Sigmoid colon (tissue), 7 donors: ENCODE measurements around the gene KLF16. TPM values are rescaled to one million over a fixed set of nuclear protein-coding genes. Genes with fewer than 3 reads are reported as not detected.

Source experiments
- DNase-seq: peaks from one replicate; pipeline ENCODE4 v3.0.0-alpha.2; 2019
- H3K27ac ChIP-seq, 4 donors: fragments of 200-600 bp; sonication (generic); one replicate each; pipeline ENCODE4 v1.5.1; 2016 to 2019; ENCODE audit warnings: mild to moderate bottlenecking in 1 of 4
- H3K27me3 ChIP-seq, 3 donors: fragments of 200-600 bp; sonication (generic); one replicate each; pipeline ENCODE4 v1.5.1; 2019; ENCODE audit warnings: mild to moderate bottlenecking in 1 of 3
- H3K36me3 ChIP-seq, 4 donors: fragments of 200-600 bp; sonication (generic); one replicate each; pipeline ENCODE4 v1.5.1; 2016 to 2019
- H3K4me1 ChIP-seq, 4 donors: fragments of 200-600 bp; sonication (generic); one replicate each; pipeline ENCODE4 v1.5.1; 2017 to 2019
- H3K4me3 ChIP-seq, 4 donors: fragments of 200-600 bp; sonication (generic); one replicate each; pipeline ENCODE4 v1.5.1; 2017 to 2019; ENCODE audit warnings: mild to moderate bottlenecking in 2 of 4, moderate library complexity in 1 of 4
- H3K9me3 ChIP-seq, 4 donors: fragments of 200-600 bp in 3 of 4; sonication (generic) in 3 of 4; one replicate each; pipeline versions ENCODE4 v1.5.1 to v1.6.1; 2013 to 2019
- EP300 ChIP-seq, 4 donors: sonication (generic); formaldehyde crosslinking; IDR thresholded peaks; one replicate each; pipeline ENCODE4 v1.6.1; 2017; ENCODE audit warnings: antibody characterized with exemption in 4 of 4
- POLR2A ChIP-seq, 2 donors: fragments of 450-650 bp; IDR thresholded peaks; one replicate each; pipeline ENCODE4 v1.6.1; 2016; ENCODE audit warnings: antibody characterized with exemption in 2 of 2, mild to moderate bottlenecking in 2 of 2, moderate library complexity in 2 of 2
- POLR2AphosphoS5 ChIP-seq, 4 donors: sonication (generic); formaldehyde crosslinking; IDR thresholded peaks; one replicate each; pipeline ENCODE4 v1.6.1; 2017; ENCODE audit warnings: antibody characterized with exemption in 4 of 4
- WGBS, 2 donors: extraction: QIAGEN DNeasy Blood & Tissue Kit; methylation state at CpG; one replicate each; pipeline ENCODE4 v1.1.7; 2013; 5-methylcytosine and 5-hydroxymethylcytosine counted together
- intact Hi-C: fragments of 100-400 bp; cut with DNase I; formaldehyde crosslinking; loops from one replicate; pipeline ENCODE4 v1.15.1; 2023
- polyA plus RNA-seq, 3 donors: library from polyadenylated mRNA; stranded (reverse); fragments of 200-250 nt; gene quantifications; one replicate each; pipeline ENCODE4 v1.2.3, GENCODE V29; 2013
- total RNA-seq, 4 donors: library from RNA; depleted of rRNA; stranded (reverse); fragments of >200 nt; gene quantifications; one replicate each; pipeline ENCODE4 v1.1.0, GENCODE V29; 2016
- TF ChIP-seq, protein P1 (sequence below), 4 experiments: fragments of 450-650 bp in 3 of 4; fragments of 200-600 bp in 1 of 4; IDR thresholded peaks; one replicate each; pipeline ENCODE4 v1.5.1; 2016 to 2019; ENCODE audit warnings: antibody characterized with exemption in 4 of 4, mild to moderate bottlenecking in 3 of 4, moderate library complexity in 2 of 4
- donor health status: healthy with polysubstance abuse.
- donor health status: Bipolar disorder and iron deficiency.
- donor health status: healthy.

KLF16 gene
- total and polyA plus RNA-seq, 7 donors, result 2.1 to 20.5 (median 8.4) TPM

DNA sequence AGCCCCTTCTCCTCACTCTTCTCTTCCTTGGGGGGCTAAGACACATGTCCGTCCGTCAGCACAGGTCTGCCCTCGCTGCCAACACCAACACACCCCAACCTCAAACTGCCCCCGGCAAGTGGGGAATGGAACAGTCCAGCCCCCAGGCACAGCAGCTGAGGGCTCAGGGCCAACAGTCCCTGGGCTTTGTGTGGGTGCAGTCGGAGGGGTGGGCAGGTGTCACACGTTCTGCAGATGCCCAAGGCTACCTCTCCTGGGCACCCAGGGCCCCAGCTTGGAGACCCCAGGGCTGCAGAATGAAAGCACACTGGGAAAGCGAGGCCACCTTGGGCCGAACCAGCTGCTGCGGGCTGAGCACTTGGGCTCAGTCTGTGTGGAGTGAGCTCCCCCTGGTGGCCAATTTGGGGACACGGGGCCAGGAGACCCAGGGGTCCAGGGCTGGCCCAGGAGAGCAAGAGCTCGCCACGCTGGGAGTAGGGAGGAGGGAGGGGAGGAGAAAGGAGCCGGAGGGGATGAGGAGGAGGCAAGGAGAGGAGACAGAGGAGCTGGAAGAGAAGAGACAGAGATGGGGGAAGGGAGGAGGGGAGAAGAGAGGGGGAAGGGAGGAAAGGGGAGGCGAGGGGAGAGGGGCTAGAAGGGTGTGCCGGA is 37.3 kb downstream of the KLF16 start:
- Histone ChIP-seq H3K9me3 (no peaks in the 10 kb centered on the region), H3K4me3 (no peak overlapping the region), H3K27me3 (no peaks in the 10 kb centered on the region), H3K27ac (no peak overlapping the region), H3K36me3 (peaks cover 20 to 70% (median 35%) of the 10 kb centered on the region in 4 donors), H3K4me1 (peaks cover 0 to 29% (median 20%) of the 10 kb centered on the region in 4 donors)
- DNase-seq, result peak; percentile 88
- intact Hi-C loops, result loop anchor here (1.0 to 2.0 kb wide), 2 partner anchors 37 to 59 kb away; no protein-coding TSS in a partner anchor
- WGBS, 2 donors, result 45 to 47% methylated on average over 15 of the region's 15 CpGs
- TF ChIP-seq, protein P1, sequence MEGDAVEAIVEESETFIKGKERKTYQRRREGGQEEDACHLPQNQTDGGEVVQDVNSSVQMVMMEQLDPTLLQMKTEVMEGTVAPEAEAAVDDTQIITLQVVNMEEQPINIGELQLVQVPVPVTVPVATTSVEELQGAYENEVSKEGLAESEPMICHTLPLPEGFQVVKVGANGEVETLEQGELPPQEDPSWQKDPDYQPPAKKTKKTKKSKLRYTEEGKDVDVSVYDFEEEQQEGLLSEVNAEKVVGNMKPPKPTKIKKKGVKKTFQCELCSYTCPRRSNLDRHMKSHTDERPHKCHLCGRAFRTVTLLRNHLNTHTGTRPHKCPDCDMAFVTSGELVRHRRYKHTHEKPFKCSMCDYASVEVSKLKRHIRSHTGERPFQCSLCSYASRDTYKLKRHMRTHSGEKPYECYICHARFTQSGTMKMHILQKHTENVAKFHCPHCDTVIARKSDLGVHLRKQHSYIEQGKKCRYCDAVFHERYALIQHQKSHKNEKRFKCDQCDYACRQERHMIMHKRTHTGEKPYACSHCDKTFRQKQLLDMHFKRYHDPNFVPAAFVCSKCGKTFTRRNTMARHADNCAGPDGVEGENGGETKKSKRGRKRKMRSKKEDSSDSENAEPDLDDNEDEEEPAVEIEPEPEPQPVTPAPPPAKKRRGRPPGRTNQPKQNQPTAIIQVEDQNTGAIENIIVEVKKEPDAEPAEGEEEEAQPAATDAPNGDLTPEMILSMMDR (IDR thresholded peaks at IDR 0.05), result peak; percentile 84 to 94 (median 88)
- TF ChIP-seq POLR2A (IDR thresholded peaks at IDR 0.05) (no peak), POLR2AphosphoS5 (IDR thresholded peaks at IDR 0.05) (no peak), EP300 (IDR thresholded peaks at IDR 0.05) (no peak)

DNA sequence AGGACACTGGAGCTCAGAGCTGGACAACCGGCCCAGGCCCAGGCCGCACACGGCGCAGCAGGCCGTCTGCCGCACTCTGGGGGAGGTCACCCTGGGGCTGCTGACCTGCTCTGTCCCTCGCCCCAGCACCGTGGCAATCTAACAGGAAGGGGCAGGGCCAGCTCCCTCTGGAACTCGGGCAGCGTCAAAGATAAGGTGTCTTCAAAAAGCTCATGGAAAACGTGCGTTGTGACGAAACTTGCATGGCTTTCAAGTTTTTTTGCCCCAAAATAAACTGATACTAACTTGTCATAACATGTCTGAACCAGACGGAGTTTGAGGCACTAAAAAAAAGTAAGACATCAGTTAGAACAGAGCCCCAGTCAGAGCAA is 39.1 kb downstream of the KLF16 start:
- TF ChIP-seq POLR2AphosphoS5 (IDR thresholded peaks at IDR 0.05) (no peak), EP300 (IDR thresholded peaks at IDR 0.05) (no peak), POLR2A (IDR thresholded peaks at IDR 0.05) (no peak)
- TF ChIP-seq, protein P1 (IDR thresholded peaks at IDR 0.05), result no peak
- DNase-seq, result no peak
- Histone ChIP-seq H3K27ac (no peak overlapping the region), H3K4me3 (no peak overlapping the region), H3K36me3 (peaks cover 30 to 88% (median 47%) of the 10 kb centered on the region in 4 donors), H3K4me1 (peaks cover 0 to 17% (median 15%) of the 10 kb centered on the region in 4 donors), H3K9me3 (no peaks in the 10 kb centered on the region), H3K27me3 (no peaks in the 10 kb centered on the region)
- WGBS, 2 donors, result 89 to 90% methylated on average over 14 of the region's 14 CpGs
- intact Hi-C loops, result no loop called here

DNA sequence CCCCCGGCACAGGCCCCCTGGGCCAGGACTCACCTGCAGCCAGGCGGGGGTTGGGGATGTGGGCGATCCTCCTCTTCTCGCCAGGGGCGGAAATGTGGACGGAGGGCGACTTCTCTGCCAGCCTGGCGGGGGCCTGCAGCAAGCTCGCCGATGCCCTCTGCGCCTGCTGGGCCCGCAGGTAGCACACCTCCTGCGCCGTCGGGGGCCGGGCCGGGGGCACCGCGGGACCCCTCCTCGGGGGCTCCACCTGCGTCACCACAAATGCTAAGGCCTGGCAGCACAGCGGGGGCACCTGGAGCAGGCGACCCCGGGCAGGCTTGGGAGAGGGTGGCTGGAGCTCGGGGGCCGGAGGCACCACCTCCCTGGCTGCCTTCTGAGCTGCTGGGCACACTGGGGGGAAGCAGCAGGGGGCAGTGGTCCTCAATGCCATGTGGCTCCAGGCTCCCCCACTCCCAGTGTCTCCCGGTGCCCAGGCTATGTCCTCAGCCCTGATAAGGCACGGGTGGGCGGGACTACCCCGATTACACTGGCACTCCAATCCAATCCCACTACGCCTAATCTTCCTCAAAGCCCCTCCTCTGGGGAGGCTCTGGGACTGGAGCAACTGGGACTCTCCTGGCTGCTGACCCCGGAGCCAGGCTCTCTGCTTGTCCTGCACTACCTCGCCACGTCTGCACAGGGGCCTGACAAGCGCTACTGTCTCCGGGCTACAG is 39.7 kb downstream of the KLF16 start:
- peaks cover 35 to 90% (median 52%) of the 10 kb centered on the region in 4 donors for H3K36me3 ChIP-seq
- H3K4me1 ChIP-seq, result peaks cover 0 to 16% (median 15%) of the 10 kb centered on the region in 4 donors
- no peak for TF ChIP-seq POLR2A (IDR thresholded peaks at IDR 0.05)
- no peak for TF ChIP-seq EP300 (IDR thresholded peaks at IDR 0.05)
- TF ChIP-seq, protein P1 (IDR thresholded peaks at IDR 0.05), result no peak
- no peak for TF ChIP-seq POLR2AphosphoS5 (IDR thresholded peaks at IDR 0.05)
- H3K27me3 ChIP-seq, result no peaks in the 10 kb centered on the region
- intact Hi-C loops, result no loop called here
- H3K9me3 ChIP-seq, result no peaks in the 10 kb centered on the region
- DNase-seq, result no peak
- H3K4me3 ChIP-seq, result no peak overlapping the region
- 94 to 95% methylated on average over 36 of the region's 36 CpGs for WGBS, 2 donors
- no peak overlapping the region for H3K27ac ChIP-seq

DNA sequence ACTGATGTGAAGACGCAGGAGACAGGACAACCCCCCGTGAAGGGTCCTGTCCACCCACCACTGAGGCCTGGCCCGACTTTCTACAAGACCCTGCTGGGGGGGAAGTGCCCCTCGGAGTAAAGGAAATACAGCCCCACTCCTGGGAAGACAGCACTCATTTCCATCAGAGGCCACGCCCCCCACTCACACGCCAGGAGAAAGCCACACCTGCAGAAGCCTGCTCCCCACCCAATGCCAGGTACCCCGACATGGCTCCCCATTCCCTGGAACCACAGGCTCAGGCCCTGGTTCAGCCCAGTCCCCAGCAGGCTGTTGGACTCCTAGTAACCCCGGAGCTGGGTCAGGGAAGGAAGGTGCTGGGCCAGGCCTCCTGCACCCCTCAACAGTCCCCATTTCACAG is 40.4 kb downstream of the KLF16 start:
- TF ChIP-seq POLR2A (IDR thresholded peaks at IDR 0.05) (no peak), EP300 (IDR thresholded peaks at IDR 0.05) (no peak), POLR2AphosphoS5 (IDR thresholded peaks at IDR 0.05) (no peak)
- TF ChIP-seq, protein P1 (IDR thresholded peaks at IDR 0.05), result no peak
- no peaks in the 10 kb centered on the region for H3K27me3 ChIP-seq
- peaks cover 0 to 16% (median 15%) of the 10 kb centered on the region in 4 donors for H3K4me1 ChIP-seq
- H3K36me3 ChIP-seq, result peaks cover 42 to 90% (median 57%) of the 10 kb centered on the region in 4 donors
- no peaks in the 10 kb centered on the region for H3K9me3 ChIP-seq
- intact Hi-C loops, result no loop called here
- 78 to 90% methylated on average over 8 of the region's 8 CpGs for WGBS, 2 donors
- no peak overlapping the region for H3K4me3 ChIP-seq
- H3K27ac ChIP-seq, result no peak overlapping the region
- no peak for DNase-seq
